Body of pancreas (tissue), 4 donors: Measurements from ENCODE around the gene SDHAF1.
"Not testable (repeated sequence)": the region's sequence is repeated elsewhere in the genome, so short reads cannot be mapped to it uniquely, and the experiment has no call there.

Source experiments
- CTCF ChIP-seq, 7 experiments: fragments of 450-650 bp in 4 of 7; fragments of 200-600 bp in 3 of 7; sonication (generic) in 3 of 7; IDR thresholded peaks; one replicate each; pipeline ENCODE4 v1.5.1; 2016 to 2019; ENCODE audit warnings: antibody characterized with exemption in 7 of 7
- POLR2A ChIP-seq, 3 donors: fragments of 450-650 bp; IDR thresholded peaks; one replicate each; pipeline ENCODE4 v1.6.1; 2016; ENCODE audit warnings: antibody characterized with exemption in 3 of 3, mild to moderate bottlenecking in 2 of 3

- not testable (repeated sequence) for TF ChIP-seq CTCF, POLR2A (IDR thresholded peaks at IDR 0.05)
These were observed 37.6 kb upstream of the SDHAF1 start for GRCh38 chr19:35957411-35957810.
